BLaER1 (cell line): ENCODE results near the gene USP28.

Experiments used
- H3K27ac ChIP-seq: shearing (Covaris generic); formaldehyde crosslinking; 2 replicates; pipeline ENCODE4 v1.8.1; 2022
- H3K27me3 ChIP-seq: shearing (Covaris generic); formaldehyde crosslinking; 2 replicates; pipeline ENCODE4 v1.8.1; 2022
- H3K36me3 ChIP-seq: shearing (Covaris generic); formaldehyde crosslinking; 2 replicates; pipeline ENCODE4 v1.8.1; 2022
- H3K4me1 ChIP-seq: shearing (Covaris generic); formaldehyde crosslinking; 2 replicates; pipeline ENCODE4 v1.8.1; 2022
- H3K4me2 ChIP-seq: shearing (Covaris generic); formaldehyde crosslinking; 2 replicates; pipeline ENCODE4 v1.8.1; 2022
- H3K4me3 ChIP-seq: shearing (Covaris generic); formaldehyde crosslinking; 2 replicates; pipeline ENCODE4 v1.8.1; 2022
- H3K9ac ChIP-seq: shearing (Covaris generic); formaldehyde crosslinking; 2 replicates; pipeline ENCODE4 v1.8.1; 2022
- H3K9me3 ChIP-seq: shearing (Covaris generic); formaldehyde crosslinking; 2 replicates; pipeline ENCODE4 v1.8.1; 2022
- H4K20me1 ChIP-seq: shearing (Covaris generic); formaldehyde crosslinking; 2 replicates; pipeline ENCODE4 v1.8.1; 2022
- Cebpa-rat ChIP-seq: shearing (Covaris generic); IDR thresholded peaks from 2 replicates; pipeline ENCODE4 v1.8.1; 2022

USP28 gene

GRCh38 chr11:113827477-113827876 lies 47.9 kb downstream of the USP28 start:
- Histone ChIP-seq H3K9me3 (peaks cover 4% of the 10 kb centered on the region; the same call in 1 of the 2 replicates), H3K4me3 (no peak overlapping the region), H4K20me1 (no peaks in the 10 kb centered on the region), H3K27me3 (no peaks in the 10 kb centered on the region), H3K4me2 (no peak overlapping the region), H3K36me3 (peaks cover 88% of the 10 kb centered on the region), H3K27ac (no peak overlapping the region), H3K9ac (no peak overlapping the region), H3K4me1 (no peaks in the 10 kb centered on the region)
- TF ChIP-seq Cebpa-rat, result no peak

DNA sequence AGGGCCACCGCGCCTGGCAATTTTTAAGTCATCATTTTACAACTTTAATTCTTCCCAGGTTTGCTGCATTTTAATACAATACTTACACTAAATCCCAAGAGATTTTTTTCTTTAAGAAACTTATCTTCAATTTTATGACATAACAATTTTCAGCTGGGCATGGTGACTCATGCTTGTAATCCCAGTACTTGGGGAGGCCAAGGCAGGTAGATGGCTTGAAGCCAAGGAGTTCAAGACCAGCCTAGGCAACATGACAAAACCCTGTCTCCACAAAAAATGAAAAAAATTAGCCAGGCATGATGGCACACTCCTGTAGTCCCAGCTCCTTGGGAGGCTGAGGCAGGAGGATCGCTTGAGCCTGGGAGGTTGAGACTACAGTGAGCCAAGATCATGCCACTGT lies 56.9 kb downstream of the USP28 start:
- Histone ChIP-seq H3K4me3 (no peak overlapping the region), H3K27me3 (no peaks in the 10 kb centered on the region), H4K20me1 (no peaks in the 10 kb centered on the region), H3K36me3 (peaks cover 81% of the 10 kb centered on the region), H3K4me2 (no peak overlapping the region), H3K27ac (no peak overlapping the region), H3K4me1 (no peaks in the 10 kb centered on the region), H3K9ac (no peak overlapping the region), H3K9me3 (no peaks in the 10 kb centered on the region)
- TF ChIP-seq Cebpa-rat, result no peak

DNA sequence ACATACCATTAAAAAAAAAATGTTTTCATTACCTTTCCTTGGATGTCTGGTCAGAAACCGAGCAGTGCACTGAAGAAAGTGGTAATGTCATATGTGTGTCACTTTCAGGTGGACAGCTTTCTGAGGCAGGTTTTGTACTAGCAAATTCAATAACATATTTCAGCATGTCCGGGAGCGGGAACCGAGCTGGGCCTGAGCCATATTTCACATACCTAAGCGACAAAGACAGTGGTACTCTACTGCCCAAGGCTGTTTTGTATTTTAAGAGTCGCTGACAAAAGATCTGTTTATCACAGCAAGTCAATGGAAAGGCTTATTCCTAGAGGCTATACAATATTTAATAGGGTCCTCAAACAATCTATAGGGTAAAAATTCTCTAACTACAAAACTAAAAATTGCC lies 57.7 kb downstream of the USP28 start:
- H3K9me3 ChIP-seq, result no peaks in the 10 kb centered on the region
- H3K36me3 ChIP-seq, result peaks cover 76% of the 10 kb centered on the region
- no peak overlapping the region for H3K9ac ChIP-seq
- H3K27me3 ChIP-seq, result no peaks in the 10 kb centered on the region
- no peaks in the 10 kb centered on the region for H4K20me1 ChIP-seq
- no peak overlapping the region for H3K4me3 ChIP-seq
- TF ChIP-seq Cebpa-rat, result no peak
- H3K4me2 ChIP-seq, result no peak overlapping the region
- H3K4me1 ChIP-seq, result no peaks in the 10 kb centered on the region
- H3K27ac ChIP-seq, result no peak overlapping the region

GRCh38 chr11:113817162-113817561 lies 58.2 kb downstream of the USP28 start:
- Histone ChIP-seq H3K27me3 (no peaks in the 10 kb centered on the region), H3K27ac (no peak overlapping the region), H3K4me3 (no peak overlapping the region), H3K9me3 (no peaks in the 10 kb centered on the region), H3K4me1 (no peaks in the 10 kb centered on the region), H4K20me1 (no peaks in the 10 kb centered on the region), H3K9ac (no peak overlapping the region), H3K4me2 (no peak overlapping the region), H3K36me3 (peaks cover 76% of the 10 kb centered on the region)
- TF ChIP-seq Cebpa-rat, result no peak

DNA sequence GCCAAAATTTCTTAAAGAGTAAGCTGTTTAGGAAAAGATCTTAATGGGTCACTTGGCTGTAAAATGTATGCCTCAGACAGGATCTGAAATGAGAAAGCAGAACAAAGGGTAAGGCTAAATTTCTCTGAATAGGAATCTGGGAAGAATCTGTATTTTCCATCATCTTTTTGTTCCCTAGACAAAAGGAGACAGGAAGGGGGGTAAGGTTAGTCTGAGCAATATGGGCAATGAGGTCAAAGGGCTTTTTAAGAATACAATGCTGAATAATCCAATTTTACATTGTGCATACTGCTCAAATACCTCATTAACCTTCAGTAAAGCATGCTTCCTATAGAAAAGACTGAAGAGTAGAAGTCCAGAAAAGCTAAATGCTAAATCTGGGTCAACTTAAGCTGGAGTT lies 61.2 kb downstream of the USP28 start:
- Histone ChIP-seq H3K9ac (no peak overlapping the region), H3K27me3 (no peaks in the 10 kb centered on the region), H4K20me1 (no peaks in the 10 kb centered on the region), H3K27ac (no peak overlapping the region), H3K36me3 (peaks cover 73% of the 10 kb centered on the region), H3K4me1 (no peaks in the 10 kb centered on the region), H3K9me3 (no peaks in the 10 kb centered on the region), H3K4me3 (no peak overlapping the region), H3K4me2 (no peak overlapping the region)
- TF ChIP-seq Cebpa-rat, result no peak

DNA sequence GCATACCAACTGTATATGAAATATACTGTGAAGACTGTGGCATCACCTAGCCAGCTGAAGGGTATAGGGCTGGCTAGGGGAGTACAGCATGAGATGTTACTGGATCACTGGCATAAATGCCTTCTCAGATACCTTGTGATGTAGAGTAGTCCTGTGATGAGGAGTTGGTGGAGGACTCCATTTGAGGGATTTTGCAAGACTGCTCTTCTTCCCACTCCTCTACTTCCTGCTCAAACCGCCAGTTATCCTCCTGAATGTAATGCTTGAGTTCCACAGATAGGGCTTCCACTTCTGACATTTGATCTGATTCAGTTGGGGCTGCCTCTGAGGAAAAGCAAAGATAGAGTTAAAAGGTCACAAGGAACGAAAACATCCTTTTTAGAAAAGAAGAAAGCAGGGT lies 66.4 kb downstream of the USP28 start:
- Histone ChIP-seq H3K9me3 (no peaks in the 10 kb centered on the region), H3K27me3 (no peaks in the 10 kb centered on the region), H3K9ac (no peak overlapping the region), H3K4me3 (no peak overlapping the region), H3K4me1 (no peaks in the 10 kb centered on the region), H4K20me1 (no peaks in the 10 kb centered on the region), H3K4me2 (no peak overlapping the region), H3K27ac (no peak overlapping the region), H3K36me3 (peaks cover 85% of the 10 kb centered on the region)
- no peak for TF ChIP-seq Cebpa-rat

DNA sequence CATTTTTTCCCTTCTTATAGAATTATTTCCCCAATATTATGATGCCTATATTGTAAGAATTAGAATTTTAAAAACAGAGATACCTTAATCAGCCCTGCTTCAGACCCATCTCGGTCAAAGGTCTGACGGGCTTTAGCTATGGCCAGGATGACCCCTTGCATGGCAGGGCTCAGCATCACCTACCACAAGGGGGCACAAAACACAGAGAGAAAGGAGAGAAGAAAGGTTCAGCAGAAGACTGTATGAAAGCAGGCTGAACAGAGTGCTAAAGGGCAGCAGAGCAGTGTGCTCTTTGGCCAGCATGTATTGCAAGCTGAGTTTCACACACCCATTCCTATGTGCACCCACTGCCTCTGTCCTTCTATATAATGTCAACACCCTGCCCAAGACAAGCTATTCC lies 69.0 kb downstream of the USP28 start:
- no peak for TF ChIP-seq Cebpa-rat
- Histone ChIP-seq H3K36me3 (peaks cover 96% of the 10 kb centered on the region), H3K27me3 (no peaks in the 10 kb centered on the region)

GRCh38 chr11:113805640-113806039 lies 69.7 kb downstream of the USP28 start:
- no peak overlapping the region for H3K27ac ChIP-seq
- no peaks in the 10 kb centered on the region for H3K4me1 ChIP-seq
- TF ChIP-seq Cebpa-rat, result no peak
- H3K9me3 ChIP-seq, result no peaks in the 10 kb centered on the region
- H3K4me2 ChIP-seq, result no peak overlapping the region
- H3K36me3 ChIP-seq, result peaks cover 96% of the 10 kb centered on the region
- no peaks in the 10 kb centered on the region for H4K20me1 ChIP-seq
- H3K9ac ChIP-seq, result no peak overlapping the region
- H3K4me3 ChIP-seq, result no peak overlapping the region
- no peaks in the 10 kb centered on the region for H3K27me3 ChIP-seq

More for the DNA sequence above, 69.0 kb downstream of the USP28 start:
- Histone ChIP-seq H4K20me1 (no peaks in the 10 kb centered on the region), H3K4me1 (no peaks in the 10 kb centered on the region), H3K4me2 (no peak overlapping the region), H3K9ac (no peak overlapping the region), H3K4me3 (no peak overlapping the region), H3K27ac (no peak overlapping the region), H3K9me3 (no peaks in the 10 kb centered on the region)

- Histone ChIP-seq H3K27me3 (no peaks in the 10 kb centered on the region), H3K9ac (no peak overlapping the region), H3K9me3 (no peaks in the 10 kb centered on the region), H3K4me1 (no peaks in the 10 kb centered on the region), H3K4me3 (no peak overlapping the region), H4K20me1 (no peaks in the 10 kb centered on the region), H3K36me3 (peaks cover 94% of the 10 kb centered on the region), H3K27ac (no peak overlapping the region), H3K4me2 (no peak overlapping the region)
- TF ChIP-seq Cebpa-rat, result no peak
Observed at GRCh38 chr11:113802621-113803020, 72.8 kb downstream of the USP28 start.

DNA sequence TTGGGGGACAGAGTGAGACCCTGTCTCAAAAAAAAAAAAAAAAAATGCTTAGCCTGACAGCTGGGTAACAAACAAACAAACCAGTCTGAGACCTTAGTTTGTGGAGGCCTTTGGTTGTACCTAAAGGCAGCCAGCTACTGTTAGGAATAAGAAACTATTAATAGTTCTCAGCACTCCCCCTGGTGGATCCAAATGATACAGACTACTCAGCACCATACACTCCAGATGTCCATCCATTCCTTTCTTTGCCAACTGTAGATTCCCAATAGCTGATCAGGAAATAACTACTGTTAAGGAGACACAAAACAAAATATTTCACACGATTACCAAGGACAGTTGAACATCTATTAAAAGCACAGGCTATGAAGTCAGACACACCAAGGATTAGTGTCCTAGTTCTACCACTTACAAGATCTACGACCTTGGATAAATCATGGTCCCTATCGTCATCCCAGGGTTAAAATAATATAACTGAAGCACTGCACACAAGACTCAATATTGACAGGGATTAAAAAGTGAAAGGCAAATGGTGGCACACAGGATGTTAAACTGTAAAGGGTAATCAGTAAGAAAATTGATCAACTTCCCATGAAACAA lies 78.6 kb downstream of the USP28 start:
- Histone ChIP-seq H3K27me3 (no peaks in the 10 kb centered on the region), H3K36me3 (peaks cover 46% of the 10 kb centered on the region), H3K9me3 (no peaks in the 10 kb centered on the region), H3K4me1 (no peaks in the 10 kb centered on the region), H3K4me3 (no peak overlapping the region), H4K20me1 (no peaks in the 10 kb centered on the region), H3K27ac (no peak overlapping the region), H3K4me2 (no peak overlapping the region), H3K9ac (no peak overlapping the region)
- no peak for TF ChIP-seq Cebpa-rat
